ENCODE measurements around the gene MYPOP.
"Not testable (repeated sequence)": the region's sequence is repeated elsewhere in the genome, so short reads cannot be mapped to it uniquely, and the experiment has no call there.

Gene MYPOP

DNA sequence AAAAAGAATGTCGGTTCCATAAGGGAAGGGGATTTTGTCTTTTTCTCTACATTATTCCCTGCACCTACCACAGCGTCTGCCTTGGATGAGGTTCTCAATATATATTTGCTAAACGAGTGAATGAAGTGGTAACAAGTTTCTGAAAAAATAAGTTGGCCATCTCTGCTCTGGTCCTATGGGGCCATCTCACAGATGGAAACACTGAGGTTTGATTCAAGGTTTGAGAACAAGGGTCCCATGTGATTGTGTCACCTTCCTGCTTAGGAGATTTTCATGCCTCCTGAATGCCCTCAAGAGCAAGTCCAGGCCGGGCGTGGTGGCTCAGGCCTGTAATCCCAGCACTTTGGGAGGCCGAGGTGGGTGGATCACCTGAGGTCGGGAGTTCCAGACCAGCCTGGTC, 3.2 kb downstream of the MYPOP start:
- Histone ChIP-seq H3K9me3 (ENCODE audit: control insufficient read depth, insufficient read depth, low read length) (no peaks in the 10 kb centered on the region), H3K36me3 (ENCODE audit: insufficient read depth, low read length) (peaks cover 3% of the 10 kb centered on the region; the same call in 1 of the 2 replicates), H3K9ac (ENCODE audit: low read depth, low read length) (no peak overlapping the region), H3K4me1 (ENCODE audit: insufficient read depth, low read length) (peaks cover 4% of the 10 kb centered on the region; the same call in 1 of the 2 replicates)

DNA sequence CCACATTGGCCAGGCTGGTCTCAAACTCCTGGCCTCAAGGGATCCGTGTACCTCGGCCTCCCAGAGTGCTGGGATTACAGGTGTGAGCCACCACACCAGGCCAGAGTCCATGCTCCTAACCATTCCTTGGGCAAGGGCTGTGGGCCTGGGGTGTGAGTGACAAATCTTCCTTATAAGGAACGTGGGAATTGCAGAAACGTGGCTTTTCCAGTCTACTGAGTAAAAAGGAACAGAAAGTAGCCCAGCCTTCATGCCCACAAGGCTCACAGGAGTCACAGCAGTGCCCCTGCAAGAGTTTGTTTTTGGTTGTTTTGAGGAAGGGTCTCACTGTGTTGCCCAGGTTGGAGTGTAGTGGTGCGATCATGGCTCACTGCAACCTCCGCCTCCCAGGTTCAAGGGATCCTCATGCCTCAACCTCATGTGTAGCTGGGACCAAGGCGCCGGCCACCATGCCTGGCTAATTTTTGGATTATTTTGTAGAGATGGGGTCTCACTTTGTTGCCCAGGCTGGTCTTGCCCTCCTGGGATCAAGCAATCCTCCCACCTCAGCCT, 5.1 kb downstream of the MYPOP start:
- Histone ChIP-seq H3K9ac (ENCODE audit: low read depth, low read length) (no peak overlapping the region), H3K9me3 (ENCODE audit: control insufficient read depth, insufficient read depth, low read length) (no peaks in the 10 kb centered on the region), H3K4me1 (ENCODE audit: insufficient read depth, low read length) (peaks cover 4% of the 10 kb centered on the region; the same call in 1 of the 2 replicates), H3K36me3 (ENCODE audit: insufficient read depth, low read length) (peaks cover 3% of the 10 kb centered on the region; the same call in 1 of the 2 replicates)

DNA sequence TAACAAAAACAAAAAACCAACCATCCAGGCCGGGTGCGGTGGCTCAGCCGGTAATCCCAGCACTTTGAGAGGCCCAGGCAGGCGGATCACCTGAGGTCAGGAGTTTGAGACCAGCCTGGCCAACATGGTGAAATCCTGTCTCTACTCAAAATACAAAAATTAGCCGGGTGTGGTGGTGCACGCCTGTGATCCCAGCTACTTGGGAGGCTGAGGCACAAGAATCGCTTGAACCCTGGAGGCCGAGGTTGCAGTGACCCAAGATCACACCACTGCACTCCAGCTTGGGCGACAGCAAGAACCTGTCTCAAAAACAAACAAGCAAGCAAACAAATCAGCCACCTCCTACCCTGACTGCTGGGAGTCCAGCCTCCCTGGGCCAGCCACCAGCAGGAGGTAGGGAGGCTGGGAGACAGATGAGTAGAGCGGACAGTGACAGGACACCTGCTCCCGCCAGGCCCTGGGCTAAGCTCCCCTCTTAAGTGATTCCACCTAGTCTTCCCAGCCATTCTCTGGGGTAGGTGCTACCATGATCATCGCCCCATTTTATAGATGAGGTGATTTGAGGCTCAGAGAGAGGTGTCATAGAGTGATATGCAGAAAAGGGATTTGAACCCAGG, 6.3 kb downstream of the MYPOP start:
- not testable (repeated sequence) for H3K9me3 ChIP-seq (ENCODE audit: control insufficient read depth, insufficient read depth, low read length); H3K9ac ChIP-seq (ENCODE audit: low read depth, low read length); H3K4me1 ChIP-seq (ENCODE audit: insufficient read depth, low read length); H3K36me3 ChIP-seq (ENCODE audit: insufficient read depth, low read length)

DNA sequence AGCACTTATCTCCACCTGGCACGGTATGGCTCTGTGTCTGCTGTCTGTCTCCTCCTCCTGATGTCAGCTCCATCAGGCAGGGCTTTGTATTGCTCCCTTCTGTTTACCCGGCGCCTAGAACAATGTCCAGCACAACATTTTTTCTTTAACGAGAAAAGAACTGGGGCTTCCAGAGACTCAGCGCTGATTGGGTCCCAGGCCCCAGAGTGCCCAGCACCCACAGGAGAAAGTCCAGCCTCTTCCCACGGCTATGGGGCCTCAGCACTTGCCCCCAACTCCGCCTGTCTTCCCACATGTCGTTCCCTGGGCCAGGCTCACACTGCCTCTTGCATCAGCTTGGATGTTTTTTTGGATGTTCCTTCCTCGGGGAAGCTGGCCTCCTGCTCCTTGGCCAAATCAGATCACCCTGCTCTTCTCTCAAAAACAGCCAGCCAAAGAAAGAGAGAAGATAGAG, 6.9 kb downstream of the MYPOP start:
- Histone ChIP-seq H3K9ac (ENCODE audit: low read depth, low read length) (no peak overlapping the region), H3K36me3 (ENCODE audit: insufficient read depth, low read length) (peaks cover 3% of the 10 kb centered on the region; the same call in 1 of the 2 replicates), H3K4me1 (ENCODE audit: insufficient read depth, low read length) (0 out of 2 replicates have a peak, but pooled peaks cover under 1% of the 10 kb centered on the region), H3K9me3 (ENCODE audit: control insufficient read depth, insufficient read depth, low read length) (no peaks in the 10 kb centered on the region)

DNA sequence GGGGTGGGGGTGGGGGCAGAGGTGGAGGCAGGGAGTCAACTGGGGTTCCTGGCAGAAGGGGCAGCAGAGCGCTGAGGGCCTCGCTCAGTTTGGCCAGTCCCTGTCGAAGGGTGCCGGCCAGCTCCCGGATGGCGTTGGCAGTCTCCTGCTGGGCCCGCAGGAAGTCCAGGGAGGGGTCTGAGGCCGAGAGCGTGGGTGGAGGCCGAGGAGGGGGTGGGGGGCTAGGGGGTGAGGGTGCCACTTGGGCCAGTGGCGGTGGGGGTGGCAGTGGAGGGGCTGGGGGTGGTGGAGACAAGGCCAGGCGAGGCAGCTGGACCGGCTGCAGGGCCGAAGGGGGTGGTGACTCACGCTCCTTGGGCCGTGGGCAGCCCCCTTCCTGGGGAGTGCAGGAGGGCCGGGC, 11.5 kb downstream of the MYPOP start:
- H3K9ac ChIP-seq (ENCODE audit: low read depth, low read length) = no peak overlapping the region
- H3K4me1 ChIP-seq (ENCODE audit: insufficient read depth, low read length) = no peaks in the 10 kb centered on the region
- H3K9me3 ChIP-seq (ENCODE audit: control insufficient read depth, insufficient read depth, low read length) = no peaks in the 10 kb centered on the region
- no peaks in the 10 kb centered on the region for H3K36me3 ChIP-seq (ENCODE audit: insufficient read depth, low read length)

DNA sequence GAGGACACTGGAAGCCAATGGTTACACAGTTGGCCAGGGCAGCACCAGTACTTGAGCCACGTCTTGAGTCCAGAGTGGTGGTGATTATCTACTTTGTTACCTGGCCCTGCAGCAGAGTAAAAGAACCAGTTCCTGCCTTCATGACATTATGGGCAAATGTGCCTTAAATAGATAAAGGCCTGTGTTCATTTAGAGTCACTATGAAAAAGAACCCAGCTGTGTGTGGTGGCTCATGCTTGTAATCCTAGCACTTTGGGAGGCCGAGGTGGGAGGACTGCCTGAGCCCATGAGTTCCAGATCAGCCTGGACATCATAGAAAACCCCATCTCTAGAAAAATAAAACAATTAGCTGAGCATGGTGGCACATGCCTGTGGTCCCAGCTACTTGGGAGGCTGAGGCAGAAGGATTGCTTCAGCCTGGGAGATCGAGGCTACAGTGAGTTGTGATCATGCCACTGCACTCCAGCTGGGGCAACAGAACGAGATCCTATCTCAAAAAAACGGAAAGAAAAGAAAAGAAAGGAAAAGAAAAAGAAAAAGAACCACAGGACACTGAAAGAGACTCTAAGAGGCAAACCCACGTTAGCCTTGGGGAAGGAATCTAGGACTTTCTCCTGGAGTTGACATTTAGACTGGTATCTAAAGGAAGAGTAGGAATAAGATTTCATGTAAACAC, 13.1 kb downstream of the MYPOP start:
- H3K36me3 ChIP-seq (ENCODE audit: insufficient read depth, low read length) = no peaks in the 10 kb centered on the region
- H3K9ac ChIP-seq (ENCODE audit: low read depth, low read length) = no peak overlapping the region

DNA sequence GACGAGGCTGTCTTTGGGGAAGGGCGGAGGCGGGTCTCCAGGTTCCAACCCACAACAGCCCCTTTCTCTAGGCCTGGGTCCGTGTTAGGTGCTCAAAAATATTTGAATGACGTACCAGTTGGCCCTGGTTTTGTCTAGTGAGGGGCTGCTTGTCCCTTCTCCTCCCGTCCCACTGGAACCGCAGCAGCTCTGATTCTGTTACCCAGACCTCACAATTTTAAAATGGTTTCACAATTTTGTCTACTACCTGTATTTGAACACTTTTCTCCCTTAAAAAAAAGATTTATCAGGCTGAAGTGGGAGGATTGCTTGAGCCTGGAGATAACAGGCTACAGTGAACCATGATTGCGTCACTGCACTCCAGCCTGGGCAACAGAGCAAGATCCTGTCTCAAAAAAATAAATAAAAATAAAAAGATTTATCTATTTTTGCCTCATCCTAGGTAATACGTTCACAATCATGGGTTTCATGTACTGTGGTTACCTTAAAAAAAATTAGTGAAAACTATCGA, 15.2 kb downstream of the MYPOP start:
- H3K9ac ChIP-seq (ENCODE audit: low read depth, low read length) = peak overlapping the region; percentile 99
- H3K36me3 ChIP-seq (ENCODE audit: insufficient read depth, low read length) = no peaks in the 10 kb centered on the region
- no peaks in the 10 kb centered on the region for H3K9me3 ChIP-seq (ENCODE audit: control insufficient read depth, insufficient read depth, low read length)
- peaks cover under 1% of the 10 kb centered on the region; the same call in 1 of the 2 replicates for H3K4me1 ChIP-seq (ENCODE audit: insufficient read depth, low read length)

More for the DNA sequence above, 13.1 kb downstream of the MYPOP start:
- H3K4me1 ChIP-seq (ENCODE audit: insufficient read depth, low read length) = no peaks in the 10 kb centered on the region
- no peaks in the 10 kb centered on the region for H3K9me3 ChIP-seq (ENCODE audit: control insufficient read depth, insufficient read depth, low read length)

DNA sequence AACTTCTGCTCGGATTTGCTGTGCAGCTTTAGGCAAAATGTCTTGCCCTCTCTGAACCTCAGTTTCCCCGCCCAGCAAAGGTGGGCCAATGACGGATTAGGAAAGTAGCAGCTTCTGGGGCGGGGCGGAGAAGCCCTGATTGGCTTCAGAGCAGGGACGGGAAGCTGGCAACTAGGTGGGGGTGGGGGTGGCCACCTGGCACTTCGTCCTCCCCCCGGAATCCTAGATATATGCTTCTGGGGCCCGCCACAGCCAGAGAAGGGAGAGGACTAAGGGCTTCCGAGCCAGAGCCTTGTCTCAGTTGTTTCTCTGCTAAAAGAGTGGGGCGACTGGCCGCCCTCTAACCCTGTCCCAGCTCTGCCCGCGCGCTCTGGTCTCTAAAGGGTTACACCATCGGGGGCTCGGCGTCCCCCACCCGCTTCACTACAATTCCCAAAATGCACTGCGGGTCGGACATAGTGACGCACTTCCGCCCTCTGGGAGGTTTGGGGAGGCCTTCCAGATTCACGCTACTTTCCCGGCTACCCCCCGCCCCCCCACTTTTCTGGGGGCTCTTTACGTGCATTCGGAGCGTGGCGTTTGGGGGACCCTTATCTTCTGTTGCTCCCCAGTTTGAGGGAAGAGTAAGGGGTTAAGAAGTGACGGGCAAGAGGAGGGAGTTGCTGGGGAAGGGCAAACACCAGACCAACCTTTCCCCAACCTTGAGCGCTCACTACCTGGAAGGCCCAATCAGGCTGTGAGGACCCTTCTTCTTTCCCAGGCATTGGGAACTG, 15.8 kb downstream of the MYPOP start:
- Histone ChIP-seq H3K9me3 (ENCODE audit: control insufficient read depth, insufficient read depth, low read length) (no peaks in the 10 kb centered on the region), H3K9ac (ENCODE audit: low read depth, low read length) (peak overlapping the region; percentile 99), H3K36me3 (ENCODE audit: insufficient read depth, low read length) (no peaks in the 10 kb centered on the region), H3K4me1 (ENCODE audit: insufficient read depth, low read length) (peaks cover 7% of the 10 kb centered on the region; the same call in 1 of the 2 replicates)

DNA sequence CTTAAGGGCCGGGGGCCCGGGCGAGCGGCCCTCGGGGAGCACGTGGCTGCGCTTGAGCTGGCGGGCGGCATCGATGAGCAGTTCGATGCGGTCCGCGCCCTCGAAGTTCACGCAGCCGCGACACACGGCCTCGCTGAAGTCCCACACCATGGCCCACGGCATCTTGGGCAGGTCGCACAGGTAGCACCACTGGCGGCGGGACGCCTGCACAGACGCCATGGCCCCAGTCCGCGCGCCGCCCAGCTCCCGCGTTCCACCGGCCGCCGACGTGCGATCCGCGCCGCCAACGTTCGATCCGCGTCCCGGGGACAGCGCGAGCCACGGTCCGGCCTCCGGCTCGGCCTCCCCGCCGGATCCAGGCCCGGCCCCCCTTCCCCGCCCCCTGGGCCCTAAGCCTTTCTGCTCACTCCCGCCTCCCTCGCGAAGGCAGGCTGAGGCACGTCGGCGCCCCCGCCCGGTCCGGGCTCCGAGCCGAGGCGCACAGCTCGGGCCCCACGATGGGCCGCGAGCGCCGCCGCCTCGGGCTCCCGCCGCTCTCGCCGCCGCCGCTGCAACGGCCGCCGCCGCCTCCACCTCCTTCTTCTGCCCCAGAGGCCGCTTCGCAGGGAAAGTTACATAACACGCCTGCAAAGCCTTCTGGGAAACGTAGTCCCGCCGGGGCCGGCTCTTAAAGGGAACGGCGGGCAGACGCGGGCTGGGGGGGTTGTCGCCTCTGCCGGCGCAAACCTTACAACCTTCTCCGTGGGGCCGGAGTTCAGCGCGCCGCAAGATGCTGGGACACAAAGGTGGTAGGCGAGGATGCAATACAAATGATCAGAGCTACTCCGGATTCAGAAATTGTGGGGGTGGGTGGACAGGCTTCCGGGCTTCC, 16.6 kb downstream of the MYPOP start, which contains the start of gene IRF2BP1:
TSS of gene IRF2BP1 (minus strand) at position 586 of the 871 bp plus-strand sequence. CDS start at position 219, 367 bp downstream.
- Histone ChIP-seq H3K9me3 (ENCODE audit: control insufficient read depth, insufficient read depth, low read length) (no peaks in the 10 kb centered on the region), H3K36me3 (ENCODE audit: insufficient read depth, low read length) (no peaks in the 10 kb centered on the region), H3K4me1 (ENCODE audit: insufficient read depth, low read length) (peaks cover 14% of the 10 kb centered on the region), H3K9ac (ENCODE audit: low read depth, low read length) (peak within 1 kb of the TSS; percentile 99)

DNA sequence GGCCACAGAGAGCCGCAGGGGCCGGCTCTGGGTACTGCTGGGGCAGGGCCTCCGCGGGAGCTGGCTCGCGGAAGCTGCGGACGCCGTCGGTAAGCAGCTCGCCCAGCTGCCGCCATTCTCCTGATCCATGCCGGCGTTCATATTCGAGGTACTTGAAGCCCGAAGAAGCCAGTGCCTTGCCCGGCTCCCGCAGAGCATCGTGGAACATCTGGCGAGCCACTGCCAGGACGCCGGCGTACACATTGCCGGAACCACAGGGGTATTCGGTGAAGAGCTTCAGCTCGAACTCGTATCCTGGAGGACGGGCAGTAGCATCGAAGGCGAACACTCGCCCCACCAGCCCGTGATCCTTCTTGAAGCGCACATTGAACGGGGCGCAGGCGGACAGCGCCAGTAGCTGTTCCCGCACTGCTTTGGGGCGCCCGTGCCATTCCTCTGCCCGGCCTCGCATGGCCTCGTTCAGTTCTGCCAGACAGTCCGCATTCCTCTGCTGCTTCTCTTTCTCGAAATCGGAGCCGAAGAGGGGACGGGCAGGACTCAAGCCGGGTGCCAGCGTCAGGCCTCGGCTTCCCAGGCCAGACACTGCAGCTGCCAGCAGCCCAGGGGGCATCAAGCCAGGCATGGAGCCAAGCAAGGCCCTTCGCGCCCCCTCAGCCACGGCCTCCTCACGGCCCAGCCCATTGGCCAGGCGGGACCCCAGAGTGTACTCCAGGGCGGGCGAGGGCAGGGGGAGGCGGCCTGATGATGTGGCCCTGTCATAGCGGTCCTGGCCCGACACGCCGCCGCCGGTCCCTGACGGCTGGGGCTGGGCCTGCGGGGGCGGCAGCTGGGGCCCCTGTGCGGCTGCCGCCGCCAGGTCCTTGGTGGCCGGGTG, 17.5 kb downstream of the MYPOP start:
- no peaks in the 10 kb centered on the region for H3K9me3 ChIP-seq (ENCODE audit: control insufficient read depth, insufficient read depth, low read length)
- H3K36me3 ChIP-seq (ENCODE audit: insufficient read depth, low read length) = no peaks in the 10 kb centered on the region
- H3K4me1 ChIP-seq (ENCODE audit: insufficient read depth, low read length) = peaks cover 14% of the 10 kb centered on the region
- peak overlapping the region; percentile 99; the same call in 1 of the 2 replicates for H3K9ac ChIP-seq (ENCODE audit: low read depth, low read length)

DNA sequence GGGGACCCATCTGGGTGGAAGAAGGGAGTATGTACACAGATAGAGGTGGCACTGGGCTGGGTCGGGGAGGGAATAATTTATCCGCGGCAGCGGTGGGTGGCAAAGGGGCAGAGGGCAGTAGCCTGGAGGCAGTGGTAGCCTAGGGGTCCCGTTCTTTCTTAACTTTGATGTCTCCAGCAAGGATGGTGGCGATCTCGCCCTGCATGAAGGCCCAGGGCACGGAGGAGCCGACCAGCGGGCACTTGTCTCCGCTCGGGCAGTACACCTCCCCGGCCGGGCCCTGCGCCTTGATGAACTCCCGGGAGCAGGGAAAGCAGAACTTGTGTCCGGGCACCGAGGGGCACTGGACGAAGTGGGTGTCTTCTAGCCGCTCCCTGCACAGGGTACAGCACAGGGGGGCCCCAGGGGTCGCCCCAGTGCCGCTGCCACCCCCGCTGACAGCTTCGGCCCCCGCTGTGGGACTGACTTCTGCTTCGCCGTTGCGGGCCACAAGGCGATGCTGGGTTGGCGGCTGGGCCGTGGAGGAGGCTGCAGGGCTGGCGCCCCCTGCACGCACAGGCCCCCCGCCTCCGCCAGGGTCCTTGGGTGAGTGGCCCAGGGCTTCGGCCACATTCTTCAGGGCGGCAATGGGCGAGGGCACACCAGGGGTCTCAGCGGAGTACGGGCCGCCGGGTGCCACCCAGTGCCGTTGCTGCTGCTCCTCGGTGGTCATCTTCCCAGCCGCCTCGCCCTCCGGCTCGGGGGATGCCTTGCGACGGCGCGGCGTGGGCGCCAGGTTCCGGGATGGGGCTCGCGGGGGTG, 18.3 kb downstream of the MYPOP start:
- H3K4me1 ChIP-seq (ENCODE audit: insufficient read depth, low read length) = peaks cover 14% of the 10 kb centered on the region
- no peak overlapping the region for H3K9ac ChIP-seq (ENCODE audit: low read depth, low read length)
- H3K36me3 ChIP-seq (ENCODE audit: insufficient read depth, low read length) = no peaks in the 10 kb centered on the region
- H3K9me3 ChIP-seq (ENCODE audit: control insufficient read depth, insufficient read depth, low read length) = no peaks in the 10 kb centered on the region

DNA sequence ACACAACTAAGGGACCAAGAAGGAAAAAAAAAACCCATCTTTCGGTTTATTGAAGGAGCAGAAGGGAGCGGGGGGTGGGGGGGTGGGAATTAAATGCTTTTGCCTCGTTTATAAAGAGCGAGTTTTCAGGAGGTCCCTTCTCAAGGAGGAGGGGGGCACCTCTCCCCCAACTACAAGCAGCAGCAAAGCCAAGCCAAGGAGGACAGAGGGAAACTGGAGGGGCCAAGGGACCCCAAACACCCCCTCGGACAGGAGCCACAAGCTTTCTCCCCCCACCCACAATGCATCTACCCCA, 18.9 kb downstream of the MYPOP start:
- Histone ChIP-seq H3K9ac (ENCODE audit: low read depth, low read length) (no peak overlapping the region), H3K4me1 (ENCODE audit: insufficient read depth, low read length) (peaks cover 15% of the 10 kb centered on the region), H3K36me3 (ENCODE audit: insufficient read depth, low read length) (no peaks in the 10 kb centered on the region), H3K9me3 (ENCODE audit: control insufficient read depth, insufficient read depth, low read length) (no peaks in the 10 kb centered on the region)
